TTC549 (cell line): ENCODE measurements around the gene SFSWAP.

Experiments used
- FAIRE-seq: peaks from 2 replicates; lab custom pipeline; 2012; peaks lifted over from hg19 to GRCh38; lab: Jason Lieb, UNC

SFSWAP gene

GRCh38 chr12:131836193-131836592 lies 125.3 kb downstream of the SFSWAP start:
- FAIRE-seq: no peak

- no peak for FAIRE-seq
Measured at GRCh38 chr12:131836714-131837397, 126.0 kb downstream of the SFSWAP start.

- FAIRE-seq: no peak
Measured at GRCh38 chr12:131840643-131841416, 129.9 kb downstream of the SFSWAP start.

GRCh38 chr12:131841547-131841946 lies 130.7 kb downstream of the SFSWAP start:
- no peak for FAIRE-seq

- no peak for FAIRE-seq
Measured at GRCh38 chr12:131842169-131842568, 131.3 kb downstream of the SFSWAP start.

GRCh38 chr12:131843527-131843926 lies 132.6 kb downstream of the SFSWAP start:
- no peak for FAIRE-seq

GRCh38 chr12:131844140-131844539 lies 133.2 kb downstream of the SFSWAP start:
- no peak for FAIRE-seq

GRCh38 chr12:131844656-131845055 lies 133.8 kb downstream of the SFSWAP start:
- no peak for FAIRE-seq

GRCh38 chr12:131845121-131845520 lies 134.2 kb downstream of the SFSWAP start:
- no peak for FAIRE-seq

GRCh38 chr12:131847456-131847855 lies 136.6 kb downstream of the SFSWAP start:
- no peak for FAIRE-seq

GRCh38 chr12:131848753-131849152 lies 137.9 kb downstream of the SFSWAP start:
- FAIRE-seq: no peak
